Brain microvascular endothelial cell (primary cell): ENCODE measurements around the gene ANKRD26.

Experiments
- DNase-seq: peaks from one replicate; pipeline ENCODE4 v3.0.0-alpha.2; 2020
- H3K27ac ChIP-seq: fragments of 250-450 bp; sonication (Bioruptor Pico); 2 replicates; pipeline ENCODE4 v1.5.1; 2020; ENCODE audit warnings: mild to moderate bottlenecking, moderate library complexity
- H3K27me3 ChIP-seq: fragments of 250-450 bp; sonication (Bioruptor Pico); replicated peaks from 2 replicates; pipeline ENCODE4 v1.5.1; 2020; ENCODE audit warnings: mild to moderate bottlenecking
- H3K36me3 ChIP-seq: fragments of 250-450 bp; sonication (Bioruptor Pico); replicated peaks from 2 replicates; pipeline ENCODE4 v1.5.1; 2020; ENCODE audit warnings: mild to moderate bottlenecking
- H3K4me3 ChIP-seq: 2 replicates; pipeline ENCODE4 v1.5.1; 2011; ENCODE audit warnings: low read depth, mild to moderate bottlenecking, control low read depth, low read length, moderate library complexity
- in situ Hi-C: cut with HindIII; loops from 2 replicates; pipeline ENCODE4 v1.10.0; 2017; ENCODE audit warnings: low sequenced_read_pairs, low pct_ligation_motif_present
- TF ChIP-seq, protein P1 (sequence below): IDR thresholded peaks from 2 replicates; pipeline ENCODE4 v1.5.1; 2011; ENCODE audit warnings: low read depth, mild to moderate bottlenecking, moderate library complexity, low read length, control low read depth, inconsistent platforms; ENCODE audit errors: missing control alignments

Gene ANKRD26

DNA sequence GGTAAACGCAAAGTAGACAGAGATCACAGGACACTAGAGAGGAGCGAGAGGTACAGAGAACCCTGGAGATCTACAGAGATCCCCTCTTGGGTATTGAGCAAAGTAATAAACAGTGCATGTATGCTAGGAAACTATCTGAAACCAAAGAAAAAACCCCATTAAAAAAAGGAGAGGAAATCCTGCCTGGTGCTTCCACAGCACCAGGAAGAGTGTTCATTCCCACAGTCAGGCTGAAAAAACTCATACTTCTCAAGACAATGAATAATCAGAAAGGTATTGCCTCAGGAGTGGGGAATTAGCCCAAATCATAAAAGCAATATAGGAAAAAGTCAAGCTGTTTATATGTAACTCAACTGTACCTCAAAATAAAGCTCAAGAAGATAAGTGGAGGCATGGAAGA is 59.1 kb downstream of the ANKRD26 start:
- H3K27ac ChIP-seq, result no peak overlapping the region
- no peak for DNase-seq
- H3K36me3 ChIP-seq, result peaks cover 2% of the 10 kb centered on the region
- TF ChIP-seq, protein P1, sequence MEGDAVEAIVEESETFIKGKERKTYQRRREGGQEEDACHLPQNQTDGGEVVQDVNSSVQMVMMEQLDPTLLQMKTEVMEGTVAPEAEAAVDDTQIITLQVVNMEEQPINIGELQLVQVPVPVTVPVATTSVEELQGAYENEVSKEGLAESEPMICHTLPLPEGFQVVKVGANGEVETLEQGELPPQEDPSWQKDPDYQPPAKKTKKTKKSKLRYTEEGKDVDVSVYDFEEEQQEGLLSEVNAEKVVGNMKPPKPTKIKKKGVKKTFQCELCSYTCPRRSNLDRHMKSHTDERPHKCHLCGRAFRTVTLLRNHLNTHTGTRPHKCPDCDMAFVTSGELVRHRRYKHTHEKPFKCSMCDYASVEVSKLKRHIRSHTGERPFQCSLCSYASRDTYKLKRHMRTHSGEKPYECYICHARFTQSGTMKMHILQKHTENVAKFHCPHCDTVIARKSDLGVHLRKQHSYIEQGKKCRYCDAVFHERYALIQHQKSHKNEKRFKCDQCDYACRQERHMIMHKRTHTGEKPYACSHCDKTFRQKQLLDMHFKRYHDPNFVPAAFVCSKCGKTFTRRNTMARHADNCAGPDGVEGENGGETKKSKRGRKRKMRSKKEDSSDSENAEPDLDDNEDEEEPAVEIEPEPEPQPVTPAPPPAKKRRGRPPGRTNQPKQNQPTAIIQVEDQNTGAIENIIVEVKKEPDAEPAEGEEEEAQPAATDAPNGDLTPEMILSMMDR, result no peak
- H3K27me3 ChIP-seq, result no peaks in the 10 kb centered on the region
- no peak overlapping the region for H3K4me3 ChIP-seq
- in situ Hi-C loops, result no loop called here

- Histone ChIP-seq H3K27me3 (no peaks in the 10 kb centered on the region), H3K27ac (no peak overlapping the region), H3K4me3 (no peak overlapping the region), H3K36me3 (peaks cover 2% of the 10 kb centered on the region)
- TF ChIP-seq, protein P1, result no peak
- DNase-seq, result no peak
- in situ Hi-C loops, result no loop called here
Measured at GRCh38 chr10:27038168-27038567, 62.1 kb downstream of the ANKRD26 start.

GRCh38 chr10:27035163-27035562 is 65.1 kb downstream of the ANKRD26 start:
- Histone ChIP-seq H3K36me3 (peaks cover 2% of the 10 kb centered on the region), H3K27ac (no peak overlapping the region), H3K4me3 (no peak overlapping the region), H3K27me3 (no peaks in the 10 kb centered on the region)
- in situ Hi-C loops, result no loop called here
- TF ChIP-seq, protein P1, result no peak
- no peak for DNase-seq

GRCh38 chr10:27030060-27030459 is 70.2 kb downstream of the ANKRD26 start:
- in situ Hi-C loops, result no loop called here
- Histone ChIP-seq H3K27me3 (no peaks in the 10 kb centered on the region), H3K36me3 (peaks cover 3% of the 10 kb centered on the region), H3K4me3 (no peak overlapping the region), H3K27ac (no peak overlapping the region)
- TF ChIP-seq, protein P1, result no peak
- DNase-seq, result no peak

DNA sequence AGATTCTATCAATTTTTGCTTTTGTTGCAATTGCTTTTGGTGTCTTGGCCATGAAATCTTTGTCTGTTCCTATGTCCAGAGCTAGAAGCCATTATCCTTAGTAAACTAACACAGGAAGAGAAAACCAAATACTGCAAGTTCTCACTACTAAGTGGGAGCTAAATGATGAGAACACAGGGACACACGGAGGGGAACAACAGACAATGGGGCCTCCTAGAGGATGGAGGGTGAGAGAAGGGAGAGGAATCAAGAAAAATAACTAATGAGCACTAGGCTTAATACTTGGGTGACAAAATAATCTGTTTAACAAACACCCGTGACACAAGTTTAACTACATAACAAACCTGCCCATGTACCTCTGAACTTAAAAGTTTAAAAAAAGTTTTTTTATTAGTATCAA is 78.2 kb downstream of the ANKRD26 start:
- DNase-seq, result no peak
- no peaks in the 10 kb centered on the region for H3K27me3 ChIP-seq

GRCh38 chr10:27020243-27020642 is 80.1 kb downstream of the ANKRD26 start:
- Histone ChIP-seq H3K27ac (no peak overlapping the region), H3K27me3 (no peaks in the 10 kb centered on the region), H3K4me3 (no peak overlapping the region), H3K36me3 (peaks cover 4% of the 10 kb centered on the region)
- in situ Hi-C loops, result no loop called here
- DNase-seq, result no peak
- TF ChIP-seq, protein P1, result no peak

More for the DNA sequence above, 78.2 kb downstream of the ANKRD26 start:
- in situ Hi-C loops, result no loop called here
- Histone ChIP-seq H3K27ac (no peak overlapping the region), H3K36me3 (peaks cover 4% of the 10 kb centered on the region), H3K4me3 (no peak overlapping the region)
- TF ChIP-seq, protein P1, result no peak
